ENCODE measurements around the gene KCNG1.
A peak's percentile ranks its signal among the peaks of the same experiment; 100 is the strongest.

The KCNG1 gene

GRCh38 chr20:51022803-51023616, at the start of gene KCNG1:
KCNG1 (minus strand) TSS chr20:51023107; CDS start chr20:51010338, 12,769 bp downstream.
- H3K27me3 ChIP-seq (ENCODE audit: control insufficient read depth in 5 of 5, insufficient read depth in 4 of 5, low read length in 5 of 5): peaks cover 22 to 65% (median 54%) of the 10 kb centered on the region in 5 donors
- H3K9ac ChIP-seq (ENCODE audit: low read length in 5 of 5): no peak within 1 kb of the TSS
- no peaks in the 10 kb centered on the region for H3K9me3 ChIP-seq (ENCODE audit: control insufficient read depth in 5 of 5, low read length in 5 of 5)
- H3K27ac ChIP-seq (ENCODE audit: low read depth, low read length): no peak within 1 kb of the TSS
- no peaks in the 10 kb centered on the region for H3K36me3 ChIP-seq (ENCODE audit: control insufficient read depth in 5 of 5, insufficient read depth in 5 of 5, low read length in 5 of 5)
- H3K4me1 ChIP-seq (ENCODE audit: control insufficient read depth in 5 of 5, insufficient read depth in 5 of 5, low read length in 5 of 5): peaks cover 0 to 16% (median 15%) of the 10 kb centered on the region in 5 donors
- peak within 1 kb of the TSS in 3 of 5 donors; percentile 39 to 59 (median 43) for H3K4me3 ChIP-seq (ENCODE audit: low read depth in 1 of 5, low read length in 5 of 5)

DNA sequence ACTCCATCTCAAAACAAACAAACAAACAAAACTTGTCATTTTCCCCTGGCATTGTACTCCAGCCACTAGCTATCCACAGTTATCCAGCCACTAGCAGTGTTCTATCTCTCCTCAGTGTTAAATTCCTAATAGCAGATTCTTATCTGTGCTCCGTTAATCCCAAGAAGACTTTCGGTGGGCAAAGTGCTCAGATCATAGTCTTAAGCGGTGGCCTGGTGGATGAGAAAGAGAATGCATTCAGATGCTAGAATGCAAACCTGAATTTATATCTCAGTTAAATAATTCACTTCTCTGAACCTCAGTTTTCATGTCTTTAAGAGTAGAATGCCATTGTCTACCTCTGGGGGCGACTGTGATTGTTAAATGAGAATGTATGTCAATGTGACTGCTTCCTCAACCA, 47.7 kb upstream of the KCNG1 start:
- Histone ChIP-seq H3K4me3 (ENCODE audit: low read depth in 1 of 5, low read length in 5 of 5) (no peak overlapping the region), H3K36me3 (ENCODE audit: control insufficient read depth in 5 of 5, insufficient read depth in 5 of 5, low read length in 5 of 5) (no peaks in the 10 kb centered on the region), H3K27me3 (ENCODE audit: control insufficient read depth in 5 of 5, insufficient read depth in 4 of 5, low read length in 5 of 5) (peaks cover 9 to 25% (median 13%) of the 10 kb centered on the region in 5 donors), H3K9ac (ENCODE audit: low read length in 5 of 5) (no peak overlapping the region), H3K4me1 (ENCODE audit: control insufficient read depth in 5 of 5, insufficient read depth in 5 of 5, low read length in 5 of 5) (no peaks in the 10 kb centered on the region), H3K27ac (ENCODE audit: low read depth, low read length) (no peak overlapping the region), H3K9me3 (ENCODE audit: control insufficient read depth in 5 of 5, low read length in 5 of 5) (peaks cover 3 to 7% (median 6%) of the 10 kb centered on the region in 5 donors)

DNA sequence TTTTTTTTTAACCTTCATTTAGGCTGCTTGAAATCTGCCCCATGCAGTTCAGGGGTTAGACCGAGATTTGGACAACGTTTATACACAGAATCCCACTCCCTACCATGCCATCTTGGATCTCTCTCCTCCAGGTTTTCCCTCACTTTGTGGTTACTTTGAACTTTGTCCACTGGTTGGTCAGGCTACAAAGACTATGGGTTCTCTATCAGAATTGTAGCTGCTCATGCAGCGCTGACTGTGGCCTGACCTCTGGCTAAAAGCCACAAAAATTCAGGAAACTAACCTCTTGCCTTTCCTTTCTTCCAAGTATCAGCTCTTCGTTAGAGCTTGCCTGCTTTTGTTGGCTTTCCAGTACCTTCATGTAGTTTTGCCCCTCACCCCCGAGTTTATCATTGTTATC, 44.9 kb upstream of the KCNG1 start:
- H3K27me3 ChIP-seq (ENCODE audit: control insufficient read depth in 5 of 5, insufficient read depth in 4 of 5, low read length in 5 of 5): peaks cover 6 to 19% (median 12%) of the 10 kb centered on the region in 5 donors
- no peak overlapping the region for H3K9ac ChIP-seq (ENCODE audit: low read length in 5 of 5)
- H3K27ac ChIP-seq (ENCODE audit: low read depth, low read length): no peak overlapping the region
- no peak overlapping the region for H3K4me3 ChIP-seq (ENCODE audit: low read depth in 1 of 5, low read length in 5 of 5)
- H3K4me1 ChIP-seq (ENCODE audit: control insufficient read depth in 5 of 5, insufficient read depth in 5 of 5, low read length in 5 of 5): no peaks in the 10 kb centered on the region
- H3K9me3 ChIP-seq (ENCODE audit: control insufficient read depth in 5 of 5, low read length in 5 of 5): peaks cover 0 to 3% (median 0%) of the 10 kb centered on the region in 5 donors
- no peaks in the 10 kb centered on the region for H3K36me3 ChIP-seq (ENCODE audit: control insufficient read depth in 5 of 5, insufficient read depth in 5 of 5, low read length in 5 of 5)

DNA sequence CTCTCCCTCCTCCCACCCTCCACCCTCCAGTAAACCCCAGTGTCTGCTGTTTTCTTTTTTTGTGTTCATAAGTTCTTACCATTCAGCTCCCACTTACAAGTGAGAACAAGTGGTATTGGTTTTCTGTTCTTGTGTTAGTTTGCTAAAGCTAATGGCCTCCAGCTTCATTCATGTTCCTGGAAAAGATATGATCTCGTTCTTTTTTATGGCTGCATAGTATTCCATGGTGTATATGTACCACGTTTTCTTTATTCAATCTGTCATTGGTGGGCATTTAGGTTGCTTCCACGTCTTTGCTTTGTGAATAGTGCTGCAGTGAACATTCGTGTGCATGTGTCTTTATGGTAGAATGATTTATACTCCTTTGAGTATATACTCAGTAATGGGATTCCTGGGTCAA, 42.7 kb upstream of the KCNG1 start:
- H3K9me3 ChIP-seq (ENCODE audit: control insufficient read depth in 5 of 5, low read length in 5 of 5): peaks cover 0 to 3% (median 0%) of the 10 kb centered on the region in 5 donors
- no peaks in the 10 kb centered on the region for H3K4me1 ChIP-seq (ENCODE audit: control insufficient read depth in 5 of 5, insufficient read depth in 5 of 5, low read length in 5 of 5)
- peaks cover 0 to 14% (median 5%) of the 10 kb centered on the region in 5 donors for H3K27me3 ChIP-seq (ENCODE audit: control insufficient read depth in 5 of 5, insufficient read depth in 4 of 5, low read length in 5 of 5)
- no peaks in the 10 kb centered on the region for H3K36me3 ChIP-seq (ENCODE audit: control insufficient read depth in 5 of 5, insufficient read depth in 5 of 5, low read length in 5 of 5)
- no peak overlapping the region for H3K27ac ChIP-seq (ENCODE audit: low read depth, low read length)
- no peak overlapping the region for H3K4me3 ChIP-seq (ENCODE audit: low read depth in 1 of 5, low read length in 5 of 5)
- H3K9ac ChIP-seq (ENCODE audit: low read length in 5 of 5): no peak overlapping the region

GRCh38 chr20:51064137-51064536, 41.2 kb upstream of the KCNG1 start:
- no peaks in the 10 kb centered on the region for H3K36me3 ChIP-seq (ENCODE audit: control insufficient read depth in 5 of 5, insufficient read depth in 5 of 5, low read length in 5 of 5)
- no peaks in the 10 kb centered on the region for H3K4me1 ChIP-seq (ENCODE audit: control insufficient read depth in 5 of 5, insufficient read depth in 5 of 5, low read length in 5 of 5)
- H3K9me3 ChIP-seq (ENCODE audit: control insufficient read depth in 5 of 5, low read length in 5 of 5): peaks cover 0 to 3% (median 0%) of the 10 kb centered on the region in 5 donors
- peaks cover 0 to 14% (median 6%) of the 10 kb centered on the region in 5 donors for H3K27me3 ChIP-seq (ENCODE audit: control insufficient read depth in 5 of 5, insufficient read depth in 4 of 5, low read length in 5 of 5)
- no peak overlapping the region for H3K4me3 ChIP-seq (ENCODE audit: low read depth in 1 of 5, low read length in 5 of 5)
- no peak overlapping the region for H3K9ac ChIP-seq (ENCODE audit: low read length in 5 of 5)
- H3K27ac ChIP-seq (ENCODE audit: low read depth, low read length): no peak overlapping the region

GRCh38 chr20:51062065-51062464, 39.2 kb upstream of the KCNG1 start:
- no peak overlapping the region for H3K4me3 ChIP-seq (ENCODE audit: low read depth in 1 of 5, low read length in 5 of 5)
- H3K27me3 ChIP-seq (ENCODE audit: control insufficient read depth in 5 of 5, insufficient read depth in 4 of 5, low read length in 5 of 5): peaks cover 0 to 11% (median 6%) of the 10 kb centered on the region in 5 donors
- H3K4me1 ChIP-seq (ENCODE audit: control insufficient read depth in 5 of 5, insufficient read depth in 5 of 5, low read length in 5 of 5): no peaks in the 10 kb centered on the region
- no peak overlapping the region for H3K27ac ChIP-seq (ENCODE audit: low read depth, low read length)
- no peak overlapping the region for H3K9ac ChIP-seq (ENCODE audit: low read length in 5 of 5)
- H3K36me3 ChIP-seq (ENCODE audit: control insufficient read depth in 5 of 5, insufficient read depth in 5 of 5, low read length in 5 of 5): no peaks in the 10 kb centered on the region
- peaks cover 0 to 3% (median 2%) of the 10 kb centered on the region in 5 donors for H3K9me3 ChIP-seq (ENCODE audit: control insufficient read depth in 5 of 5, low read length in 5 of 5)

GRCh38 chr20:51061418-51062045, 38.6 kb upstream of the KCNG1 start:
- H3K4me1 ChIP-seq (ENCODE audit: control insufficient read depth in 5 of 5, insufficient read depth in 5 of 5, low read length in 5 of 5): no peaks in the 10 kb centered on the region
- H3K36me3 ChIP-seq (ENCODE audit: control insufficient read depth in 5 of 5, insufficient read depth in 5 of 5, low read length in 5 of 5): no peaks in the 10 kb centered on the region
- peaks cover 0 to 9% (median 7%) of the 10 kb centered on the region in 5 donors for H3K9me3 ChIP-seq (ENCODE audit: control insufficient read depth in 5 of 5, low read length in 5 of 5)
- no peak overlapping the region for H3K4me3 ChIP-seq (ENCODE audit: low read depth in 1 of 5, low read length in 5 of 5)
- no peak overlapping the region for H3K9ac ChIP-seq (ENCODE audit: low read length in 5 of 5)
- H3K27ac ChIP-seq (ENCODE audit: low read depth, low read length): no peak overlapping the region
- peaks cover 0 to 17% (median 10%) of the 10 kb centered on the region in 5 donors for H3K27me3 ChIP-seq (ENCODE audit: control insufficient read depth in 5 of 5, insufficient read depth in 4 of 5, low read length in 5 of 5)

- Histone ChIP-seq H3K9ac (ENCODE audit: low read length in 5 of 5) (no peak overlapping the region), H3K4me3 (ENCODE audit: low read depth in 1 of 5, low read length in 5 of 5) (no peak overlapping the region), H3K27me3 (ENCODE audit: control insufficient read depth in 5 of 5, insufficient read depth in 4 of 5, low read length in 5 of 5) (peaks cover 0 to 17% (median 10%) of the 10 kb centered on the region in 5 donors), H3K36me3 (ENCODE audit: control insufficient read depth in 5 of 5, insufficient read depth in 5 of 5, low read length in 5 of 5) (no peaks in the 10 kb centered on the region), H3K4me1 (ENCODE audit: control insufficient read depth in 5 of 5, insufficient read depth in 5 of 5, low read length in 5 of 5) (no peaks in the 10 kb centered on the region), H3K27ac (ENCODE audit: low read depth, low read length) (no peak overlapping the region), H3K9me3 (ENCODE audit: control insufficient read depth in 5 of 5, low read length in 5 of 5) (peaks cover 0 to 10% (median 7%) of the 10 kb centered on the region in 5 donors)
These were observed 37.4 kb upstream of the KCNG1 start for GRCh38 chr20:51060301-51060700.

DNA sequence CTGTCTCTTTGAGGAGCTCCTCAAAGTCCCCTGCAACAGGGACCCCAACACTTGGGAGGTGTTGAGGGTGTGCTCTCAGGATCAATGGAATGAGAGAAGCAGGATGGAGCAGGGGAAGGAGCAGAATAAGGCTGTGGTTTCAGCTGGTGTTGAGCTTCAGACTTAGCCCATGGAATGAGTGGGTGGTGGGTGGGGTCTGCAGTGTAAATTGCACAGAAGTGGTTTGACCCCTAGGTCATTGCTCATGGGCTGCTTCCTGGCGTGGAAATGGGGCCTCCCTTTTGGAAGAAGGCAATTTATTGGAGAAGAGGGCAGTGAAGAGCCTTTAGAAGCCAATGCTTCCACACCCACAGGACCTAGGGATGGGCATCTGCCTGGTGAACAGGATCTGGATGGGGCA, 37.0 kb upstream of the KCNG1 start:
- Histone ChIP-seq H3K4me1 (ENCODE audit: control insufficient read depth in 5 of 5, insufficient read depth in 5 of 5, low read length in 5 of 5) (no peaks in the 10 kb centered on the region), H3K27me3 (ENCODE audit: control insufficient read depth in 5 of 5, insufficient read depth in 4 of 5, low read length in 5 of 5) (peaks cover 3 to 17% (median 10%) of the 10 kb centered on the region in 5 donors), H3K36me3 (ENCODE audit: control insufficient read depth in 5 of 5, insufficient read depth in 5 of 5, low read length in 5 of 5) (no peaks in the 10 kb centered on the region), H3K9ac (ENCODE audit: low read length in 5 of 5) (no peak overlapping the region), H3K27ac (ENCODE audit: low read depth, low read length) (no peak overlapping the region), H3K4me3 (ENCODE audit: low read depth in 1 of 5, low read length in 5 of 5) (no peak overlapping the region), H3K9me3 (ENCODE audit: control insufficient read depth in 5 of 5, low read length in 5 of 5) (peaks cover 0 to 10% (median 7%) of the 10 kb centered on the region in 5 donors)

DNA sequence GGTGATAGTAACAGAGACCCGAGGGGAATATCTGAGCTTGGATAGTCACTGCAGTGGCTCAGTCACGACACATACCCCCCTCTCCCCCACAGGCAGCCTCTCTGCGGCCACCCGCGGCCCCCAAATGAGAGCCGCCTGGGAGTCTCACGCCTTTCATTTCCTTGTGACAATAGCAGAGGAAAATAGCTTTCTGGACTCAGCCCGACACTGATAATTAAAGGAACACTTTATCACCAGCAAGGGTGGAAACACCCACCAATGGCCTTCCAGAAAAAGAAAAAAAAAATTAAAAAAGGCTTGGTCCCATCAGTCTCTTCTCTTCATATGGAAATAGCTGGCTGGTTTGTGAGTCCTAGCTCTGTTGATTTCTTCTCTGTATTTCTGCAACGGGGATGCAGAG, 35.1 kb upstream of the KCNG1 start:
- H3K9me3 ChIP-seq (ENCODE audit: control insufficient read depth in 5 of 5, low read length in 5 of 5): peaks cover 0 to 10% (median 9%) of the 10 kb centered on the region in 5 donors
- H3K36me3 ChIP-seq (ENCODE audit: control insufficient read depth in 5 of 5, insufficient read depth in 5 of 5, low read length in 5 of 5): no peaks in the 10 kb centered on the region
- no peak overlapping the region for H3K4me3 ChIP-seq (ENCODE audit: low read depth in 1 of 5, low read length in 5 of 5)
- no peaks in the 10 kb centered on the region for H3K4me1 ChIP-seq (ENCODE audit: control insufficient read depth in 5 of 5, insufficient read depth in 5 of 5, low read length in 5 of 5)
- peaks cover 4 to 19% (median 10%) of the 10 kb centered on the region in 5 donors for H3K27me3 ChIP-seq (ENCODE audit: control insufficient read depth in 5 of 5, insufficient read depth in 4 of 5, low read length in 5 of 5)
- no peak overlapping the region for H3K9ac ChIP-seq (ENCODE audit: low read length in 5 of 5)
- H3K27ac ChIP-seq (ENCODE audit: low read depth, low read length): no peak overlapping the region

Data from subcutaneous abdominal adipose tissue (tissue), 5 donors.